GM10248 (cell line): ENCODE results near the gene KCNMA1.

Source experiments
- CTCF ChIA-PET: fragments of 300-600 bp; sonication (Branson Sonifier 250); formaldehyde crosslinking; extraction: SDS; loops from one replicate; lab custom pipeline; 2021; ENCODE audit warnings: antibody characterized with exemption; lab: Yijun Ruan, JAX
- POLR2A ChIA-PET: fragments of 350-650 bp; sonication (Branson Sonifier 250); formaldehyde crosslinking; extraction: SDS; loops from one replicate; lab custom pipeline; 2020; ENCODE audit warnings: antibody characterized with exemption; lab: Yijun Ruan, JAX
- DNase-seq: peaks from one replicate; pipeline ENCODE4 v3.0.0; 2012; ENCODE audit errors: extremely low spot score
- CTCF ChIP-seq: IDR thresholded peaks from 2 replicates; pipeline ENCODE4 v1.5.1; 2012; ENCODE audit warnings: mild to moderate bottlenecking, low read depth; ENCODE audit errors: extremely low read depth, missing control alignments, control extremely low read depth

Gene KCNMA1

GRCh38 chr10:77385315-77385714 is 252.3 kb downstream of the KCNMA1 start:
- CTCF ChIA-PET = no interaction called here
- no peak for DNase-seq
- POLR2A ChIA-PET = no interaction called here
- no peak for TF ChIP-seq CTCF

- POLR2A ChIA-PET = no interaction called here
- no peak for TF ChIP-seq CTCF
- CTCF ChIA-PET = interaction anchor here (1.0 to 2.0 kb wide), 6 partner anchors 9 to 328 kb away, joined by 3 to 5 read pairs (median 4); no protein-coding TSS in a partner anchor
- no peak for DNase-seq
Observed at GRCh38 chr10:77383861-77384553, 253.6 kb downstream of the KCNMA1 start.

GRCh38 chr10:77381750-77382149 is 255.9 kb downstream of the KCNMA1 start:
- TF ChIP-seq CTCF = no peak
- DNase-seq = no peak
- ChIA-PET POLR2A (no interaction called here), CTCF (interaction anchor here (0.8 to 1.2 kb wide), 2 partner anchors 10 kb away, joined by 3 to 4 read pairs; no protein-coding TSS in a partner anchor)

GRCh38 chr10:77380723-77381122 is 256.9 kb downstream of the KCNMA1 start:
- TF ChIP-seq CTCF = no peak
- ChIA-PET CTCF (no interaction called here), POLR2A (no interaction called here)
- DNase-seq = no peak

- CTCF ChIA-PET = no interaction called here
- DNase-seq = no peak
- POLR2A ChIA-PET = no interaction called here
- no peak for TF ChIP-seq CTCF
Observed at GRCh38 chr10:77380191-77380590, 257.4 kb downstream of the KCNMA1 start.

GRCh38 chr10:77378366-77379349 is 258.9 kb downstream of the KCNMA1 start:
- POLR2A ChIA-PET = no interaction called here
- no peak for DNase-seq
- CTCF ChIA-PET = interaction anchor here (1.0 to 1.3 kb wide), 3 partner anchors 11 to 17 kb away, joined by 3 to 4 read pairs (median 4); no protein-coding TSS in a partner anchor
- TF ChIP-seq CTCF = no peak
